Ovary (tissue), 3 donors: ENCODE data around the gene AEN.

Experiments
- CTCF ChIP-seq, 3 donors: fragments of 450-650 bp in 2 of 3; fragments of 200-600 bp in 1 of 3; IDR thresholded peaks; one replicate each; pipeline versions ENCODE4 v1.5.1 to v1.8.0; 2016 to 2022; ENCODE audit warnings: antibody characterized with exemption in 3 of 3, mild to moderate bottlenecking in 1 of 3
- POLR2A ChIP-seq: fragments of 450-650 bp; IDR thresholded peaks from one replicate; pipeline ENCODE4 v1.6.1; 2017; ENCODE audit warnings: antibody characterized with exemption, mild to moderate bottlenecking, moderate library complexity
- donor health status: DM: no; HTN: no; CAD: no.

- TF ChIP-seq CTCF (IDR thresholded peaks at IDR 0.05) = no peak
- TF ChIP-seq POLR2A = no peak
Measured at GRCh38 chr15:88630141-88630721, 9.1 kb downstream of the AEN start.
